ENCODE results near the gene POLE. TPM values are rescaled to one million over a fixed set of nuclear protein-coding genes. Genes with fewer than 3 reads are reported as not detected.
A peak's percentile ranks its signal among the peaks of the same experiment; 100 is the strongest.
"Not testable (repeated sequence)": the region's sequence is repeated elsewhere in the genome, so short reads cannot be mapped to it uniquely, and the experiment has no call there.

POLE gene
- total and polyA plus RNA-seq, 5 experiments from 2014 or later: 2.8 to 56.1 (median 3.3) TPM

- H3K9me3 Mint-ChIP-seq, H3K4me1 Mint-ChIP-seq, H3K27me3 Mint-ChIP-seq, H3K27ac Mint-ChIP-seq, H3K4me3 Mint-ChIP-seq, ATAC-seq, DNase-seq: not testable (repeated sequence)
- POLR2A ChIA-PET: interaction anchor here (1.0 kb wide), 1 partner anchor 9 kb away, joined by 4 read pairs; no protein-coding TSS in a partner anchor
- peaks cover 0 to 28% (median 16%) of the 10 kb centered on the region in 3 donors for H3K36me3 Mint-ChIP-seq
Measured at GRCh38 chr12:132694888-132695287, 7.7 kb upstream of the POLE start.

GRCh38 chr12:132692030-132692429 is 4.9 kb upstream of the POLE start:
- H3K9me3 Mint-ChIP-seq, H3K27me3 Mint-ChIP-seq, H3K4me1 Mint-ChIP-seq, ATAC-seq, H3K4me3 Mint-ChIP-seq, DNase-seq, POLR2A ChIA-PET, H3K27ac Mint-ChIP-seq: not testable (repeated sequence)
- H3K36me3 Mint-ChIP-seq: peaks cover 0 to 12% (median 2%) of the 10 kb centered on the region in 3 donors

- H3K27me3 Mint-ChIP-seq: no peaks in the 10 kb centered on the region
- DNase-seq (no peak), ATAC-seq (no peak)
- H3K4me3 Mint-ChIP-seq: peak overlapping the region in 6 of 10 donors; percentile 31 to 78 (median 52)
- POLR2A ChIA-PET: no interaction called here
- H3K9me3 Mint-ChIP-seq: no peaks in the 10 kb centered on the region
- peaks cover 4 to 19% (median 11%) of the 10 kb centered on the region in 4 donors for H3K4me1 Mint-ChIP-seq
- peaks cover 0 to 2% (median 0%) of the 10 kb centered on the region in 3 donors for H3K36me3 Mint-ChIP-seq
- peak overlapping the region in 3 of 10 donors; percentile 4 to 47 (median 39) for H3K27ac Mint-ChIP-seq
Measured at GRCh38 chr12:132690112-132690511, 3.0 kb upstream of the POLE start.

- Mint-ChIP-seq H3K4me3 (peak overlapping the region; percentile 20 to 78 (median 68)), H3K27ac (peak overlapping the region in 4 of 10 donors; percentile 5 to 67 (median 20)), H3K9me3 (no peaks in the 10 kb centered on the region), H3K27me3 (no peaks in the 10 kb centered on the region), H3K36me3 (peaks cover 0 to 2% (median 0%) of the 10 kb centered on the region in 3 donors), H3K4me1 (peaks cover 4 to 20% (median 13%) of the 10 kb centered on the region in 4 donors)
- POLR2A ChIA-PET: no interaction called here
- ATAC-seq: no peak
- no peak for DNase-seq
Measured at GRCh38 chr12:132689227-132689626, 2.1 kb upstream of the POLE start.

GRCh38 chr12:132686825-132687210 is 324 bp downstream of the POLE start:
- ATAC-seq (peak; percentile 50 to 55), DNase-seq (no peak)
- peaks cover 5 to 21% (median 13%) of the 10 kb centered on the region in 4 donors for H3K4me1 Mint-ChIP-seq
- H3K9me3 Mint-ChIP-seq: no peaks in the 10 kb centered on the region
- peaks cover 0 to 2% (median 0%) of the 10 kb centered on the region in 3 donors for H3K36me3 Mint-ChIP-seq
- H3K27me3 Mint-ChIP-seq: no peaks in the 10 kb centered on the region
- H3K27ac Mint-ChIP-seq: peak overlapping the region in 1 of 10 donors; percentile 14
- H3K4me3 Mint-ChIP-seq: peak overlapping the region; percentile 36 to 87 (median 82)
- POLR2A ChIA-PET: no interaction called here

GRCh38 chr12:132685400-132685799 is 1.7 kb downstream of the POLE start:
- peak overlapping the region in 2 of 10 donors; percentile 37 to 71 for H3K27ac Mint-ChIP-seq
- H3K36me3 Mint-ChIP-seq: no peaks in the 10 kb centered on the region
- H3K4me3 Mint-ChIP-seq: peak overlapping the region; percentile 31 to 80 (median 64)
- no peaks in the 10 kb centered on the region for H3K9me3 Mint-ChIP-seq
- no peak for DNase-seq
- H3K4me1 Mint-ChIP-seq: peaks cover 10 to 26% (median 17%) of the 10 kb centered on the region in 4 donors
- no peak for ATAC-seq
- no peaks in the 10 kb centered on the region for H3K27me3 Mint-ChIP-seq
- POLR2A ChIA-PET: interaction anchor here (0.5 to 1.3 kb wide), 3 partner anchors 10 to 386 kb away, joined by 3 to 5 read pairs (median 4); no protein-coding TSS in a partner anchor

- Mint-ChIP-seq H3K9me3 (no peaks in the 10 kb centered on the region), H3K27me3 (no peaks in the 10 kb centered on the region), H3K4me3 (no peak overlapping the region), H3K27ac (no peak overlapping the region), H3K4me1 (peaks cover 0 to 13% (median 7%) of the 10 kb centered on the region in 4 donors), H3K36me3 (peaks cover 9 to 60% (median 23%) of the 10 kb centered on the region in 3 donors)
- DNase-seq: no peak
- no peak for ATAC-seq
- POLR2A ChIA-PET: no interaction called here
Measured at GRCh38 chr12:132677492-132677891, 9.7 kb downstream of the POLE start.

GRCh38 chr12:132675757-132676432 is 11.2 kb downstream of the POLE start:
- Mint-ChIP-seq H3K4me3 (no peak overlapping the region), H3K36me3 (peaks cover 9 to 73% (median 28%) of the 10 kb centered on the region in 3 donors), H3K27ac (no peak overlapping the region), H3K4me1 (peaks cover 0 to 12% (median 5%) of the 10 kb centered on the region in 4 donors), H3K27me3 (no peaks in the 10 kb centered on the region), H3K9me3 (no peaks in the 10 kb centered on the region)
- no peak for DNase-seq
- POLR2A ChIA-PET: no interaction called here
- no peak for ATAC-seq

- Mint-ChIP-seq H3K4me1 (peaks cover 0 to 1% (median 0%) of the 10 kb centered on the region in 4 donors), H3K27me3 (no peaks in the 10 kb centered on the region), H3K4me3 (no peak overlapping the region), H3K36me3 (peaks cover 5 to 71% (median 24%) of the 10 kb centered on the region in 3 donors), H3K27ac (peak overlapping the region in 2 of 10 donors; percentile 49 to 73), H3K9me3 (no peaks in the 10 kb centered on the region)
- DNase-seq (no peak), ATAC-seq (no peak)
- POLR2A ChIA-PET: no interaction called here
Measured at GRCh38 chr12:132674561-132674960, 12.6 kb downstream of the POLE start.

- Mint-ChIP-seq H3K4me1 (peaks cover 0 to 1% (median 0%) of the 10 kb centered on the region in 4 donors), H3K36me3 (peaks cover 5 to 73% (median 31%) of the 10 kb centered on the region in 3 donors), H3K9me3 (no peaks in the 10 kb centered on the region), H3K27ac (no peak overlapping the region), H3K27me3 (no peaks in the 10 kb centered on the region), H3K4me3 (no peak overlapping the region)
- DNase-seq (no peak), ATAC-seq (no peak)
- POLR2A ChIA-PET: no interaction called here
Measured at GRCh38 chr12:132673288-132674179, 13.6 kb downstream of the POLE start.

GRCh38 chr12:132672678-132673077 is 14.5 kb downstream of the POLE start:
- Mint-ChIP-seq H3K27ac (no peak overlapping the region), H3K9me3 (no peaks in the 10 kb centered on the region), H3K36me3 (peaks cover 5 to 75% (median 32%) of the 10 kb centered on the region in 3 donors), H3K27me3 (no peaks in the 10 kb centered on the region), H3K4me3 (no peak overlapping the region), H3K4me1 (peaks cover 0 to 1% (median 0%) of the 10 kb centered on the region in 4 donors)
- DNase-seq (no peak), ATAC-seq (no peak)
- POLR2A ChIA-PET: no interaction called here

GRCh38 chr12:132672116-132672515 is 15.0 kb downstream of the POLE start:
- POLR2A ChIA-PET: no interaction called here
- no peaks in the 10 kb centered on the region for H3K9me3 Mint-ChIP-seq
- no peak overlapping the region for H3K27ac Mint-ChIP-seq
- no peaks in the 10 kb centered on the region for H3K27me3 Mint-ChIP-seq
- DNase-seq: no peak
- H3K4me1 Mint-ChIP-seq: peaks cover 0 to 1% (median 0%) of the 10 kb centered on the region in 4 donors
- no peak for ATAC-seq
- no peak overlapping the region for H3K4me3 Mint-ChIP-seq
- H3K36me3 Mint-ChIP-seq: peaks cover 10 to 75% (median 31%) of the 10 kb centered on the region in 3 donors

All from naive thymus-derived CD8-positive, alpha-beta T cell (primary cell).